Mucosa of rectum (tissue), 2 donors: Measurements from ENCODE around the gene SFTPD.
"Not testable (repeated sequence)": the region's sequence is repeated elsewhere in the genome, so short reads cannot be mapped to it uniquely, and the experiment has no call there.

Experiments
- H3K27ac ChIP-seq, 2 donors: one replicate each; pipeline ENCODE4 v1.7.0; 2013; ENCODE audit warnings: inconsistent platforms in 2 of 2, low read depth in 2 of 2, low read length in 2 of 2
- H3K27me3 ChIP-seq, 2 donors: one replicate each; pipeline ENCODE4 v1.7.0; 2013; ENCODE audit warnings: low read length in 2 of 2; ENCODE audit not compliant: control insufficient read depth in 2 of 2, insufficient read depth in 2 of 2
- H3K36me3 ChIP-seq, 2 donors: one replicate each; pipeline ENCODE4 v1.7.0; 2013; ENCODE audit warnings: low read length in 2 of 2; ENCODE audit not compliant: control insufficient read depth in 2 of 2, insufficient read depth in 2 of 2
- H3K4me1 ChIP-seq, 2 donors: one replicate each; pipeline ENCODE4 v1.7.0; 2013; ENCODE audit warnings: low read length in 2 of 2, mild to moderate bottlenecking in 1 of 2; ENCODE audit not compliant: control insufficient read depth in 2 of 2, insufficient read depth in 2 of 2
- H3K4me3 ChIP-seq, 2 donors: one replicate each; pipeline ENCODE4 v1.7.0; 2013; ENCODE audit warnings: low read length in 2 of 2
- H3K9ac ChIP-seq, 2 donors: one replicate each; pipeline ENCODE4 v1.7.0; 2013; ENCODE audit warnings: low read length in 2 of 2, low read depth in 1 of 2, mild to moderate bottlenecking in 1 of 2
- H3K9me3 ChIP-seq, 2 donors: one replicate each; pipeline ENCODE4 v1.7.0; 2013; ENCODE audit warnings: low read length in 2 of 2; ENCODE audit not compliant: control insufficient read depth in 2 of 2
- donor health status: healthy.
- donor health status: Normal muscosa, but diverticular disease.

Gene SFTPD

DNA sequence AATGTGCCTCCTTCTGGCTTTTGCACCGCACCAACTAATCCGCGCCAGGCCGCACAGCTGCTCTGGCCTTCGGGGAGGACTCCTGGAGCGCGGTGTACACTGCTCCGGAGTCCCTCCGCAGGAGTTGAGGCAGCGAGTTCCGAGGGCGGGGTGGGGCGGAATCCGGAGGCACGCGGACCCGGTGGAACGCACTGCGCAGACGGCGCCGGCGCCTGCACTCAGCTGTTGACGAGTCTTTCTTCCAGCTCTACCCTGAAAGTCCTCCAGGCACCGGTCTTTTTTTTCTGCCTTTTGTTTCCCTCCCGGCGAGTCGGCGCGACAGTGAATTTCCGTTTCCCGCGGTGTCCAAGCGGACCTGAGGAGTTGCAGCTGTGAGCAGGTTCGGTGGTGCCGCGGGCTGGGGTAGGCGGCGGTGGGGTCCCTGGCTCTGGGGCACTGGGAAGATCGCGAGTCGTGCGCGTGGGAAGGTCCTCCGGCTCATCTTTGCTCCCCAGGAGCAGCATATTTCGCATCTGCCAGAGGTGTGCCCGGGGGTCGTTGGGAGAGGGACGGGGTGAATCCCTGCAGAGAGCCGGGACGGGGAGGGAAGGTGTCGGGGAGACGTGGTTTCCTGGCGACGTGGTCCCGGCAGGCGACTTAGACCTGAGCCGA lies 44.1 kb downstream of the SFTPD start:
- H3K27me3 ChIP-seq, result peaks cover 8 to 19% of the 10 kb centered on the region in 2 donors
- peak overlapping the region; percentile 6 to 21 for H3K9ac ChIP-seq
- no peaks in the 10 kb centered on the region for H3K9me3 ChIP-seq

DNA sequence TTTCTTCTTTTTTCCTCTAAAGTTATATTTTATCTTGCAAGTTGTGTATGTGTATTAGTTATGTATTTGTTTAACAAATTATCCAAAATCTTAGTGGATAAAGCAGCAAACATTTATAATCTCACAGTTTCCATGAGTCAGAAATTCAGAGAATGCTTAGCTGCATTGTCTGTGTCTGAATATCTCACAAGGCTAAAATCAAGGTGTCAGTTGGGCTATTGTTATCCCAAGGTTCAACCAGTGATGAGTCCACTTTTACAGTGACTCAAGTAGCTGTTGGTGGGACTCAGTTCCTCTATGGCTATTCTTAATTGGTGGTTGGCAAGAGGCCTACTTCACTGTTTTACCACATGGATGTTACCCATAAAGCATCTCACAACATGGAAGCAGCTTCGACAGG lies 47.3 kb downstream of the SFTPD start:
- H3K27me3 ChIP-seq, result peaks cover 8 to 19% of the 10 kb centered on the region in 2 donors
- H3K4me1 ChIP-seq, H3K9ac ChIP-seq, H3K36me3 ChIP-seq, H3K9me3 ChIP-seq, H3K27ac ChIP-seq, H3K4me3 ChIP-seq: not testable (repeated sequence)

More for the DNA sequence above, 44.1 kb downstream of the SFTPD start:
- peak overlapping the region; percentile 1 to 43 for H3K27ac ChIP-seq
- peak overlapping the region; percentile 65 to 75 for H3K4me3 ChIP-seq
- H3K36me3 ChIP-seq, result no peaks in the 10 kb centered on the region
- H3K4me1 ChIP-seq, result peaks cover 0 to 8% of the 10 kb centered on the region in 2 donors

DNA sequence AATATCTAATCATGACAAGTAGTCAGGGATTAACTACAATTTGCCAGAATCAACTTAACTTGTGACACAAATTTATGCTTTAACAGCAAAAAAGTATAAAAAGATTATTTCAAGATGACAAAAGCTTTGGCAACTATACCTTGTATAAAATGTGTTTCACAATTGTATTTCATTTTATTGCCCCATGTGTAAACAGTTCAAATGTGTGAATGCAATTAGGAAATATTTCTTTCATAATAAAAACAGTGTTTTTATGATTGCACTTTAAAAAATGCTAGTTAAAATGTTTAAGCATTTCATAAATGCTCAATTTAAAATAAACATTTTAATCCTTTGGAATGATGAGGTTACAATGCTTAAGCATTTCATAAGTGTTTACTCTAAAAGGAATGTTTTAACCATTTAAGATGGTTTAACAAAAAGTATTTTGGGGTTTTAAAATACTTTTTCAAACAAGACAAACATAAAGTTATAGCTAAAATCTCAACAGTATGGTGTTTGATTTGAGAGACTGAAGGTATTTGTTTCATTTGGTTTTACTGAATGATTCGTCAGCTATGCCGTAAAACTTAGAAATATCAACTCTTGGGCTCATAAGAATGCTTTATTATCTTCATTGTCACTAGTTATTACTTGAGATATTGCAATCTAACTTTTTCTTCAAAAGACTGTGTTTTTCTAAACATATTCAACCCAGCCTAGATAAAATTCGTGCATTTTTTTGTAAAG lies 50.1 kb downstream of the SFTPD start:
- Histone ChIP-seq H3K4me3 (no peak overlapping the region), H3K9me3 (no peaks in the 10 kb centered on the region), H3K27me3 (peaks cover 3 to 6% of the 10 kb centered on the region in 2 donors), H3K4me1 (no peaks in the 10 kb centered on the region), H3K36me3 (no peaks in the 10 kb centered on the region), H3K9ac (no peak overlapping the region), H3K27ac (no peak overlapping the region)

DNA sequence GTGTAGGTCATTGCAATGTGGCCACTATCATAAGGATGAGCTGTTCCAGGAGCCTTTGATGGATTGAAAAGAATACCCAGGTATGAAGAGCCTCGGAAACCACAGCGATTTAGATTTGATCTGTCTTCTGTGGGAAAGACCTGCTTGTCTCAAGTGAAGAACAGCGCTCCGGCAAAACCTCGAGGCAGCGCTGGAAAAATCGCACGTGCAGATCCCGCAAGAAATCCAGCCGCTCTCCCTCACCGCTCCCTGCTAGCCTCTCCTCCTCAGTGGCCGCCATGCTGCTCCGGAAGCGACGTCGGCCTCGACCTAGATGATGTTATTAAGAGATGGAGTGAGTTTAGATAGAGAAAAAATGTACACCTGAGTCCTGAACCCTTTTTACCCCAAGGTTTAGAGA lies 56.0 kb downstream of the SFTPD start:
- H3K27me3 ChIP-seq, H3K4me3 ChIP-seq: not testable (repeated sequence)

DNA sequence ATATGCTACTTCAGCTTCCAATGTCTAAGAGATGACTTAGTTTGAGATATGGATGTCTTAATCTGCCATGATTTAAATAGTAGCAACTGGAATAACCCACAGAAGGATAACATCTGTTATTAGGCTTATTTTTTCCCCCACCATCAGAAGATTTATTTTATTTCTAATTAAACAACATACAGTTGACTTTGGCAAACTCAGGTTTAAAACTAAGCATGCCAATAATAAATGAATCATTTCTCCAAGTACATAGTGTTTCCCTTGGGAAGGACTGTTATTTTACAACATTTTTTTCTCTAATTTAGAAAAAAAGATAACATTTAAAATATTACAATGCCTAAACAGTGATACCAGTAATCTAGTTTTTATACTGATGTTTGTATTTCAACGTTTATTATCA lies 58.4 kb downstream of the SFTPD start:
- no peak overlapping the region for H3K27ac ChIP-seq
- no peak overlapping the region for H3K4me3 ChIP-seq
- H3K27me3 ChIP-seq, result no peaks in the 10 kb centered on the region
- H3K9ac ChIP-seq, result no peak overlapping the region
- no peaks in the 10 kb centered on the region for H3K4me1 ChIP-seq
- H3K9me3 ChIP-seq, result no peaks in the 10 kb centered on the region
- H3K36me3 ChIP-seq, result no peaks in the 10 kb centered on the region

More for the DNA sequence above, 56.0 kb downstream of the SFTPD start:
- H3K36me3 ChIP-seq, H3K9ac ChIP-seq, H3K9me3 ChIP-seq, H3K4me1 ChIP-seq, H3K27ac ChIP-seq: not testable (repeated sequence)

DNA sequence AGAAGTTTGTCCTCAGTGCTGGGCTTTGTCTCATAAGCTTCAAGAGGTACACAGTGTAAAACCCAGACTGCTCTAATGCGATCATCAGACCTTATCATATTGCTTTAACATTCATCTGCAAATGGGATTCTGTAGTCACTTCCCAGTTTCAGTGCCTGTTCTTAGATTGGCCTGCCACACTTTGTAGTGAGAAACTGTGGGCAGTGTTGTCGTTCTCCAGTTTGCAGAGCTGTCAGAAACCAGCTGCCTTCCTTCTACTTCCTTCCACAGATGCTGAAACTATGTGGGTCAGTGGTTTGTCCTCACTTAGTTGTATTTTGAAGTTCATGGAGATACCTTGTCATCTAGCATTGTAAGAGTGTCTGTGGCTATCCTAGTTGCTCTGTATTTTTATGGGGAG lies 59.9 kb downstream of the SFTPD start:
- H3K36me3 ChIP-seq, H3K9me3 ChIP-seq, H3K27me3 ChIP-seq, H3K4me1 ChIP-seq, H3K27ac ChIP-seq, H3K9ac ChIP-seq, H3K4me3 ChIP-seq: not testable (repeated sequence)
